PFSK-1 (cell line): Measurements from ENCODE around the gene LAMA4.

Experiments used
- FOXP2 ChIP-seq: optimal IDR thresholded peaks from 2 replicates; pipeline ENCODE3; 2011; ENCODE audit warnings: borderline replicate concordance, control low read depth, inconsistent platforms; ENCODE audit not compliant: insufficient read depth; ENCODE audit errors: extremely low read length, extremely low read depth
- POLR2AphosphoS5 ChIP-seq: IDR thresholded peaks from 2 replicates; pipeline ENCODE4 v1.6.1; 2012; ENCODE audit warnings: low read depth, mild to moderate bottlenecking, control low read depth, low read length, moderate library complexity
- REST ChIP-seq, 2 experiments: IDR thresholded peaks; 2 replicates each; pipeline versions ENCODE4 v1.6.1 to v1.8.0; 2011 to 2012; ENCODE audit warnings: low read depth in 2 of 2, low read length in 2 of 2, control low read depth in 1 of 2, inconsistent platforms in 1 of 2, mild to moderate bottlenecking in 1 of 2, moderate library complexity in 1 of 2; ENCODE audit not compliant: insufficient read depth in 1 of 2
- SIN3A ChIP-seq: IDR thresholded peaks from 2 replicates; pipeline ENCODE4 v1.6.1; 2012; ENCODE audit warnings: mild to moderate bottlenecking, low read length, moderate library complexity, borderline replicate concordance; ENCODE audit not compliant: insufficient read depth
- TAF1 ChIP-seq: IDR thresholded peaks from 2 replicates; pipeline ENCODE4 v1.6.1; 2012; ENCODE audit warnings: low read length, control low read depth, borderline replicate concordance; ENCODE audit not compliant: insufficient read depth

The LAMA4 gene

DNA sequence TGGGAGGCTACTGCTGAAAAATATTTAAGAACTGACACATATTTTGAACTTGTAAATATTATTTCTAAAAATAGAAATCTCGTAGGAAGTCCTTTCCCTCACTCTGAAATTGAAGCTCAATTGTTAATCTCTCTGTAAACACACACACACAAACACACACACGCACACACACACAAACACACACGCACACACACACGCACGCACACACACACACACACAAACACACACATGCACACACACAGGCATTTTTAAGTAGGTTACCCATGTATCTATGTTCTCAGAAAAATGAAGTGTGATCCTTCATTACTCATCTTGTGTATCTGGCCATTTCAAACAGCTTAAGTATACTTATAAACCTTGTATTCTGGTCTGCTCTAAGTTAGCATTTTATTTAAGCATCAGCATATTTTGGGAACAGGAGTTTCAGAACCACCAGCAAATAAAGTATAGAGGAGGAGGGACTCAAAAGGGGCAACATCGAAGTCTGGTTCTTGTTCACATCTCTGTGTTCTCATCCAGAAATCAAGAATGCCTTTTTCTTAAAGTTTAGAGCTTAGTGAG, 188.9 kb downstream of the LAMA4 start:
- TF ChIP-seq TAF1 (no peak), SIN3A (no peak), POLR2AphosphoS5 (no peak), FOXP2 (no peak), REST (IDR thresholded peaks at IDR 0.05; ENCODE audit: insufficient read depth in 1 of 2, low read depth in 2 of 2, low read length in 2 of 2) (no peak)

DNA sequence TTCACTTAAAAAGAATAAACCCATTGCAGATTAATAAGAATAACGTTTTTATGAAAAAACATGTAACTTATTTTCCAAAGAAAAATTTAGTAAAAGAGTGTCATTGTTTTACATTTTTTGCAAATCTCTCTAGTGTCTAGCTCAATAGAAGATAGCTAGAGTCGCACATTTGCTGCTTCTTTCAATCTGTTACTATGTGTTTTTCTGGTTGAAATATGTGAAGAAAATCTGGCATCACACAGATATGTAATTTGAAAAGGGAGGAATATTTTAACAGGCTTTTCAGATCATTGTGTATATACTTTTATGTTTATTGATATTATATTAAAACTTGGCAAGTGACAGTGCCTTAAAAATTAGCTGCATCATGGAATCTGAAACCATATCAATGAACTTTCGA, 191.4 kb downstream of the LAMA4 start:
- no peak for TF ChIP-seq REST (IDR thresholded peaks at IDR 0.05; ENCODE audit: insufficient read depth in 1 of 2, low read depth in 2 of 2, low read length in 2 of 2)
- no peak for TF ChIP-seq POLR2AphosphoS5
- no peak for TF ChIP-seq SIN3A
- TF ChIP-seq FOXP2 = no peak
- no peak for TF ChIP-seq TAF1

GRCh38 chr6:112061605-112062004, 192.8 kb downstream of the LAMA4 start:
- TF ChIP-seq POLR2AphosphoS5 = no peak
- TF ChIP-seq REST (IDR thresholded peaks at IDR 0.05; ENCODE audit: insufficient read depth in 1 of 2, low read depth in 2 of 2, low read length in 2 of 2) = no peak
- TF ChIP-seq TAF1 = no peak
- no peak for TF ChIP-seq FOXP2
- TF ChIP-seq SIN3A = no peak
